ENCODE data around the gene LCORL.

Gene LCORL

DNA sequence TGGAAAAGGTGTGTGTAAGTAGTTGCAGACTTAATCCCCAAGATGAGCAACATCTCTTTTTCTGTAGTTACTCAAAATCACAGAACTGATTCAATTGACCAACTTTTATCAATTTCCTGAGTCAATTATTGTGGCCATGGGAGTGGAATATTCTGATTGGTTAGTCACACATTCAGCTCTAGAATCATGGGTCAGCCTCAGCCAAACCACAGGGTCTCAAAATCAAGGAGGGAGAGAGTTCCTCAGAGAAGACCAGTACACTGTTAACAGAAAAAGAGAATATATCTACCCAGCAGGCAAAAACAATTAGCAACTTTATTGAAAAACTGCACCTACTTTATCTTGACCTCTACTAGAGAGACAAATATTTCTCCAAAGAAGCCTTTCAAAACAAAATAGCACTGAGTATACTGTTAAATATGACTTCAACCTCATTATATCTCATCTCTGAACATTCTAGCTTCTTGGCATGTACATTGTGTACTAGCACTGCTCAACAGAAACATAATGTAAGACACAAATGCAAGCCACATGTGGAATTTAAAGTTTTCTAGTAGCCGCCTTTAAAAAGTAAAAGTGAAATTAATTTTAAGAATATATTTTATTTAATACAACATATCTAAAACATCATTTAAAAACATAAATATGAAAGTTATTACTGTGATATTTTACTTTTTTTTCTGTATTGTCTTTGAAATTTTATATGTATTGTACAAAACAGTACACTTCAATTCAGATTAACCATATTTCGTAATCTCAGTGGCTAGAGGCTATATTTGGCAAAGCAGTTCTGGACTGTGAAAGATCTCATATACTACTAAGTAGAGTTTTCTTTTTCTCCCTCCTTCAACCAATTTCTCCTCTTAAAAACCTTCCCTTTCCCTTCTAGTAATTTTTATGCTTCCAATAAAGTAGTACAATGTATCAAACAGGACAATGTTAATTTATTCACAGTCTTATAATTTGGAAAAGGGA lies 11.8 kb upstream of the LCORL start:
- H3K9ac ChIP-seq (ENCODE audit: low read depth, low read length, poor library complexity) = no peak overlapping the region
- H2AK5ac ChIP-seq (ENCODE audit: low read depth, low read length) = no peak overlapping the region
- H3K14ac ChIP-seq (ENCODE audit: low read length) = no peak overlapping the region
- no peak overlapping the region for H2AFZ ChIP-seq (ENCODE audit: low read length)
- H3K4me1 ChIP-seq (ENCODE audit: control insufficient read depth in 2 of 2, insufficient read depth in 1 of 2, low read depth in 1 of 2, low read length in 2 of 2) = no peaks in the 10 kb centered on the region
- no peak for DNase-seq (ENCODE audit: low spot score)
- no peak overlapping the region for H2BK5ac ChIP-seq (ENCODE audit: low read length)
- H3K36me3 ChIP-seq (replicated peaks in 1 of 2; ENCODE audit: control insufficient read depth in 2 of 2, insufficient read depth in 2 of 2, low read length in 2 of 2) = no peaks in the 10 kb centered on the region
- H3K23ac ChIP-seq (ENCODE audit: low read depth, low read length, poor library complexity) = no peak overlapping the region
- no peak overlapping the region for H3K4me3 ChIP-seq (ENCODE audit: low read length in 2 of 2)
- no peak overlapping the region for H4K91ac ChIP-seq (ENCODE audit: low read depth, low read length, poor library complexity)
- H3K9me3 ChIP-seq (replicated peaks in 1 of 2; ENCODE audit: control insufficient read depth in 2 of 2, insufficient read depth in 1 of 2, low read depth in 1 of 2, low read length in 2 of 2) = no peaks in the 10 kb centered on the region
- H3K18ac ChIP-seq (ENCODE audit: low read length) = no peak overlapping the region
- H3K4me2 ChIP-seq (ENCODE audit: insufficient read depth, low read length, poor library complexity, severe bottlenecking) = no peak overlapping the region
- WGBS, 2 donors (ENCODE audit: extremely low coverage in 2 of 2, insufficient read length in 2 of 2, insufficient replicate concordance in 1 of 2) = no CpG with 5 or more reads among the region's 2 CpGs
- no peaks in the 10 kb centered on the region for H3K79me1 ChIP-seq (ENCODE audit: low read depth, low read length)
- H3K27ac ChIP-seq (replicated peaks; ENCODE audit: low read length) = no peak overlapping the region
- H2BK15ac ChIP-seq (ENCODE audit: low read length) = no peak overlapping the region
- H3K27me3 ChIP-seq (ENCODE audit: control insufficient read depth in 3 of 3, insufficient read depth in 3 of 3, low read depth in 1 of 3, low read length in 3 of 3) = peaks cover 0 to 9% (median 0%) of the 10 kb centered on the region in 3 experiments
- H4K8ac ChIP-seq (ENCODE audit: low read depth, low read length) = no peak overlapping the region
- H2BK12ac ChIP-seq (ENCODE audit: low read length) = no peak overlapping the region
- H3K4ac ChIP-seq (ENCODE audit: low read length) = no peak overlapping the region
- no peak overlapping the region for H2BK120ac ChIP-seq (ENCODE audit: low read depth, low read length)

- DNase-seq (ENCODE audit: low spot score) = no peak
- H3K27ac ChIP-seq (replicated peaks; ENCODE audit: low read length) = no peak overlapping the region
- no peak overlapping the region for H3K4me2 ChIP-seq (ENCODE audit: insufficient read depth, low read length, poor library complexity, severe bottlenecking)
- H2BK5ac ChIP-seq (ENCODE audit: low read length) = no peak overlapping the region
- no peak overlapping the region for H3K4me3 ChIP-seq (ENCODE audit: low read length in 2 of 2)
- no peaks in the 10 kb centered on the region for H3K9me3 ChIP-seq (replicated peaks in 1 of 2; ENCODE audit: control insufficient read depth in 2 of 2, insufficient read depth in 1 of 2, low read depth in 1 of 2, low read length in 2 of 2)
- no peak overlapping the region for H3K23ac ChIP-seq (ENCODE audit: low read depth, low read length, poor library complexity)
- H2AFZ ChIP-seq (ENCODE audit: low read length) = no peak overlapping the region
- no peak overlapping the region for H2AK5ac ChIP-seq (ENCODE audit: low read depth, low read length)
- no peak overlapping the region for H2BK12ac ChIP-seq (ENCODE audit: low read length)
- no peak overlapping the region for H3K14ac ChIP-seq (ENCODE audit: low read length)
- H4K8ac ChIP-seq (ENCODE audit: low read depth, low read length) = no peak overlapping the region
- H2BK15ac ChIP-seq (ENCODE audit: low read length) = no peak overlapping the region
- no peaks in the 10 kb centered on the region for H3K36me3 ChIP-seq (replicated peaks in 1 of 2; ENCODE audit: control insufficient read depth in 2 of 2, insufficient read depth in 2 of 2, low read length in 2 of 2)
- H3K27me3 ChIP-seq (ENCODE audit: control insufficient read depth in 3 of 3, insufficient read depth in 3 of 3, low read depth in 1 of 3, low read length in 3 of 3) = peaks cover 0 to 41% (median 2%) of the 10 kb centered on the region in 3 experiments
- H3K79me1 ChIP-seq (ENCODE audit: low read depth, low read length) = no peaks in the 10 kb centered on the region
- peaks cover 0 to 6% of the 10 kb centered on the region in 2 donors for H3K4me1 ChIP-seq (ENCODE audit: control insufficient read depth in 2 of 2, insufficient read depth in 1 of 2, low read depth in 1 of 2, low read length in 2 of 2)
- no peak overlapping the region for H3K9ac ChIP-seq (ENCODE audit: low read depth, low read length, poor library complexity)
- H3K4ac ChIP-seq (ENCODE audit: low read length) = no peak overlapping the region
- no peak overlapping the region for H2BK120ac ChIP-seq (ENCODE audit: low read depth, low read length)
- H3K18ac ChIP-seq (ENCODE audit: low read length) = no peak overlapping the region
- no CpG with 5 or more reads among the region's 2 CpGs for WGBS, 2 donors (ENCODE audit: extremely low coverage in 2 of 2, insufficient read length in 2 of 2, insufficient replicate concordance in 1 of 2)
- no peak overlapping the region for H4K91ac ChIP-seq (ENCODE audit: low read depth, low read length, poor library complexity)
Measured at GRCh38 chr4:18025288-18025687, 3.7 kb upstream of the LCORL start.

DNA sequence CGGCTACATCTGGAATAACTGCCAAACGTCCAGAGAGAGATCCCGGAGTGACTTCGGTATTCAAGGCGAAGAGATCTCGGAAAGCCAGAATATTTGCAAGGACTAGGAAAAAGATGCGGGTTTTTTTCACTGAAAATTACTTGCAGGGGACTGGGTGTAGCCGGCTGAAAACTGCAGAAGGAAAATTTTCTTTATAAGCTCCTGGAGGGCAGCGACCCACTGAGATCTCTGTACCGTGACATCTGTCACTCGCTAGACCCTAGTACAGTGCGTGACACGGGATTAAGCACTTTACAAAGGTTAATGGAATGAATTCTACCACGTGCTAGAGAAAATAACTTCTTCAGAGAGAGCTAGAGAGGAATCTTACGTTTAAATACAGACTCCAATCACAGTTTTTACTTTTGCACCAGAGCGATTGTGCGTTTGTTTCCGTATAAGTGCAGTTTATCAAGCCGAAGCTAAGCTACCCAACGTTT lies 1.1 kb upstream of the LCORL start:
- Histone ChIP-seq H2BK5ac (ENCODE audit: low read length) (no peak overlapping the region), H2BK15ac (ENCODE audit: low read length) (no peak overlapping the region), H3K36me3 (replicated peaks in 1 of 2; ENCODE audit: control insufficient read depth in 2 of 2, insufficient read depth in 2 of 2, low read length in 2 of 2) (no peaks in the 10 kb centered on the region), H3K23ac (ENCODE audit: low read depth, low read length, poor library complexity) (no peak overlapping the region), H3K4me3 (ENCODE audit: low read length in 2 of 2) (peak overlapping the region; percentile 73 to 90), H3K9ac (ENCODE audit: low read depth, low read length, poor library complexity) (no peak overlapping the region), H2AFZ (ENCODE audit: low read length) (peak overlapping the region; percentile 97), H2BK120ac (ENCODE audit: low read depth, low read length) (no peak overlapping the region), H3K27me3 (ENCODE audit: control insufficient read depth in 3 of 3, insufficient read depth in 3 of 3, low read depth in 1 of 3, low read length in 3 of 3) (peaks cover 0 to 32% (median 2%) of the 10 kb centered on the region in 3 experiments), H2AK5ac (ENCODE audit: low read depth, low read length) (no peak overlapping the region), H3K79me1 (ENCODE audit: low read depth, low read length) (no peaks in the 10 kb centered on the region), H3K18ac (ENCODE audit: low read length) (peak overlapping the region; percentile 91), H3K9me3 (replicated peaks in 1 of 2; ENCODE audit: control insufficient read depth in 2 of 2, insufficient read depth in 1 of 2, low read depth in 1 of 2, low read length in 2 of 2) (no peaks in the 10 kb centered on the region), H4K8ac (ENCODE audit: low read depth, low read length) (no peak overlapping the region), H3K4me2 (ENCODE audit: insufficient read depth, low read length, poor library complexity, severe bottlenecking) (peak overlapping the region; percentile 71), H2BK12ac (ENCODE audit: low read length) (no peak overlapping the region), H4K91ac (ENCODE audit: low read depth, low read length, poor library complexity) (no peak overlapping the region), H3K14ac (ENCODE audit: low read length) (no peak overlapping the region), H3K4me1 (ENCODE audit: control insufficient read depth in 2 of 2, insufficient read depth in 1 of 2, low read depth in 1 of 2, low read length in 2 of 2) (peaks cover 0 to 6% of the 10 kb centered on the region in 2 donors), H3K4ac (ENCODE audit: low read length) (no peak overlapping the region), H3K27ac (replicated peaks; ENCODE audit: low read length) (no peak overlapping the region)
- no CpG with 5 or more reads among the region's 20 CpGs for WGBS, 2 donors (ENCODE audit: extremely low coverage in 2 of 2, insufficient read length in 2 of 2, insufficient replicate concordance in 1 of 2)
- no peak for DNase-seq (ENCODE audit: low spot score)

DNA sequence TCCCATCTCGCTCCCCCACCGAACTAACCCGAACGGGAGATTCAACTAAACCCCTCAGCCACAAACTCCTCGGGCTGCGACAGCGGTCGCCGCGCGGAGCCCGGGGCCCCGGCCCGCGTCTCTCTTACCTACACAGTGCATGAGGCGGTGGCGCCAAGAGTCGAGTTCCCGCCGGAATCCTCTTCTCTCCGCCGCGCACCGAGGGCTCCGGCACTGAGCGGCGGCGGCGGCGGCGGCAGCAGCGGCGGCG lies 160 bp downstream of the LCORL start:
- H4K91ac ChIP-seq (ENCODE audit: low read depth, low read length, poor library complexity) = no peak overlapping the region
- H4K8ac ChIP-seq (ENCODE audit: low read depth, low read length) = no peak overlapping the region
- peak overlapping the region; percentile 94 for H3K27ac ChIP-seq (replicated peaks; ENCODE audit: low read length)
- peaks cover 0 to 4% of the 10 kb centered on the region in 2 donors for H3K36me3 ChIP-seq (replicated peaks in 1 of 2; ENCODE audit: control insufficient read depth in 2 of 2, insufficient read depth in 2 of 2, low read length in 2 of 2)
- H2BK120ac ChIP-seq (ENCODE audit: low read depth, low read length) = peak overlapping the region; percentile 96
- no peak for DNase-seq (ENCODE audit: low spot score)
- H3K4me1 ChIP-seq (ENCODE audit: control insufficient read depth in 2 of 2, insufficient read depth in 1 of 2, low read depth in 1 of 2, low read length in 2 of 2) = peaks cover 0 to 6% of the 10 kb centered on the region in 2 donors
- no peak overlapping the region for H2BK15ac ChIP-seq (ENCODE audit: low read length)
- peak overlapping the region; percentile 99 for H2BK5ac ChIP-seq (ENCODE audit: low read length)
- peaks cover 0 to 26% (median 2%) of the 10 kb centered on the region in 3 experiments for H3K27me3 ChIP-seq (ENCODE audit: control insufficient read depth in 3 of 3, insufficient read depth in 3 of 3, low read depth in 1 of 3, low read length in 3 of 3)
- peak overlapping the region; percentile 97 for H2AFZ ChIP-seq (ENCODE audit: low read length)
- peak overlapping the region; percentile 80 for H3K23ac ChIP-seq (ENCODE audit: low read depth, low read length, poor library complexity)
- peak overlapping the region; percentile 90 for H3K9ac ChIP-seq (ENCODE audit: low read depth, low read length, poor library complexity)
- peak overlapping the region; percentile 56 for H2AK5ac ChIP-seq (ENCODE audit: low read depth, low read length)
- H3K14ac ChIP-seq (ENCODE audit: low read length) = peak overlapping the region; percentile 98
- no peak overlapping the region for H2BK12ac ChIP-seq (ENCODE audit: low read length)
- H3K9me3 ChIP-seq (replicated peaks in 1 of 2; ENCODE audit: control insufficient read depth in 2 of 2, insufficient read depth in 1 of 2, low read depth in 1 of 2, low read length in 2 of 2) = peaks cover 0 to 5% of the 10 kb centered on the region in 2 donors
- no peak overlapping the region for H3K4ac ChIP-seq (ENCODE audit: low read length)
- H3K4me2 ChIP-seq (ENCODE audit: insufficient read depth, low read length, poor library complexity, severe bottlenecking) = peak overlapping the region; percentile 45
- peak overlapping the region; percentile 73 to 90 for H3K4me3 ChIP-seq (ENCODE audit: low read length in 2 of 2)
- peak overlapping the region; percentile 99 for H3K18ac ChIP-seq (ENCODE audit: low read length)
- no CpG with 5 or more reads among the region's 34 CpGs for WGBS, 2 donors (ENCODE audit: extremely low coverage in 2 of 2, insufficient read length in 2 of 2, insufficient replicate concordance in 1 of 2)
- H3K79me1 ChIP-seq (ENCODE audit: low read depth, low read length) = no peaks in the 10 kb centered on the region
